Measurements from ENCODE around the gene KRTAP3-1. TPM values are rescaled to one million over a fixed set of nuclear protein-coding genes. Genes with fewer than 3 reads are reported as not detected.

KRTAP3-1 gene
- total and polyA plus RNA-seq, 2 experiments from 2014 or later = not detected

- Mint-ChIP-seq H3K9me3 (peaks cover 3% of the 10 kb centered on the region; the same call in 1 of the 3 replicates), H3K27ac (no peak overlapping the region), H3K27me3 (ENCODE audit: insufficient read depth, low read depth, poor library complexity) (no peaks in the 10 kb centered on the region), H3K36me3 (ENCODE audit: low read depth) (no peaks in the 10 kb centered on the region), H3K4me3 (no peak overlapping the region), H3K4me1 (peaks cover 5% of the 10 kb centered on the region; the same call in 2 of the 3 replicates)
- TF ChIP-seq ZNF331 (CRISPR knock-in tag; IDR thresholded peaks at IDR 0.05; ENCODE audit: low read depth) = no peak
- no peak for TF ChIP-seq NANOG (IDR thresholded peaks at IDR 0.05; ENCODE audit: borderline replicate concordance)
- TF ChIP-seq CREB1 (CRISPR knock-in tag; IDR thresholded peaks at IDR 0.05; ENCODE audit: low read depth) = no peak
- no peak for TF ChIP-seq ZNF114 (CRISPR knock-in tag; IDR thresholded peaks at IDR 0.05)
- TF ChIP-seq, protein P1, sequence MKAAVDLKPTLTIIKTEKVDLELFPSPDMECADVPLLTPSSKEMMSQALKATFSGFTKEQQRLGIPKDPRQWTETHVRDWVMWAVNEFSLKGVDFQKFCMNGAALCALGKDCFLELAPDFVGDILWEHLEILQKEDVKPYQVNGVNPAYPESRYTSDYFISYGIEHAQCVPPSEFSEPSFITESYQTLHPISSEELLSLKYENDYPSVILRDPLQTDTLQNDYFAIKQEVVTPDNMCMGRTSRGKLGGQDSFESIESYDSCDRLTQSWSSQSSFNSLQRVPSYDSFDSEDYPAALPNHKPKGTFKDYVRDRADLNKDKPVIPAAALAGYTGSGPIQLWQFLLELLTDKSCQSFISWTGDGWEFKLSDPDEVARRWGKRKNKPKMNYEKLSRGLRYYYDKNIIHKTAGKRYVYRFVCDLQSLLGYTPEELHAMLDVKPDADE (IDR thresholded peaks at IDR 0.05) = no peak
- Histone ChIP-seq H2AFZ (no peak overlapping the region), H3K4me3 (no peak overlapping the region), H3K79me2 (replicated peaks; ENCODE audit: insufficient read depth) (no peaks in the 10 kb centered on the region), H3K27me3 (ENCODE audit: insufficient read depth) (no peaks in the 10 kb centered on the region), H3K4me2 (no peak overlapping the region), H3K27ac (ENCODE audit: low read depth) (no peak overlapping the region), H3F3A (replicated peaks; ENCODE audit: low read depth) (no peaks in the 10 kb centered on the region), H3K9me2 (ENCODE audit: insufficient read depth) (0 out of 2 replicates have a peak, but pooled peaks cover 3% of the 10 kb centered on the region), H3K4me1 (ENCODE audit: insufficient read depth) (0 out of 2 replicates have a peak, but pooled peaks cover under 1% of the 10 kb centered on the region), H4K20me1 (replicated peaks; ENCODE audit: insufficient read depth) (no peaks in the 10 kb centered on the region), H3K36me3 (ENCODE audit: insufficient read depth) (no peaks in the 10 kb centered on the region)
- no peak for DNase-seq (ENCODE audit: low spot score)
- no peak for ATAC-seq
Measured at GRCh38 chr17:40975516-40975915, 33.4 kb downstream of the KRTAP3-1 start.

DNA sequence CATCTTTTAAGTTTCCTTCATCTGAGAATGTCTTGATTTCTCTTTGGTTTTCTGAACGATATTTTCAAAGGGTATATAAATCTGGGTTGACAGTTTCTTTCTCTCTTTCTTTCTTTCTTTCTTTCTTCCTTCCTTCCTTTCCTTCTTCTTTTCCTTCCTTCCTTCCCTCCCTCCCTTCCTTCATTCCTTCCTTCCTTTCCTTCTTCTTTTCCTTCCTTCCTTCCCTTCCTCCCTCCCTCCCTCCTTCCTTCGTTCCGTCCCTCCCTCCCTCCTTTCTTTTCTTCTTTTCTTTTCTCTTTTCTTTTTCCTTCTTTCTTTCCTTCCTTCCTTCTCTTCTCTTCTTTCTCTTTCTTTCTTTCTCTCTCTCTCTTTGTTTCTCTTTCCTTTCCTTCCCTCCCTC is 34.6 kb downstream of the KRTAP3-1 start:
- Histone ChIP-seq H3K9me2 (ENCODE audit: insufficient read depth) (0 out of 2 replicates have a peak, but pooled peaks cover 3% of the 10 kb centered on the region), H3F3A (replicated peaks; ENCODE audit: low read depth) (no peaks in the 10 kb centered on the region), H4K20me1 (replicated peaks; ENCODE audit: insufficient read depth) (no peaks in the 10 kb centered on the region), H3K79me2 (replicated peaks; ENCODE audit: insufficient read depth) (no peaks in the 10 kb centered on the region), H3K27me3 (ENCODE audit: insufficient read depth) (no peaks in the 10 kb centered on the region), H3K4me3 (no peak overlapping the region), H3K4me1 (ENCODE audit: insufficient read depth) (no peaks in the 10 kb centered on the region), H3K4me2 (no peak overlapping the region), H3K27ac (ENCODE audit: low read depth) (no peak overlapping the region), H2AFZ (no peak overlapping the region), H3K36me3 (ENCODE audit: insufficient read depth) (no peaks in the 10 kb centered on the region)
- H3K36me3 Mint-ChIP-seq (ENCODE audit: low read depth) = no peaks in the 10 kb centered on the region
- H3K9me3 Mint-ChIP-seq = peaks cover 4% of the 10 kb centered on the region; the same call in 1 of the 3 replicates
- no peak overlapping the region for H3K4me3 Mint-ChIP-seq
- DNase-seq (ENCODE audit: low spot score) (no peak), ATAC-seq (no peak)
- H3K27ac Mint-ChIP-seq = no peak overlapping the region
- no peaks in the 10 kb centered on the region for H3K4me1 Mint-ChIP-seq
- no peaks in the 10 kb centered on the region for H3K27me3 Mint-ChIP-seq (ENCODE audit: insufficient read depth, low read depth, poor library complexity)
- TF ChIP-seq ZNF331 (CRISPR knock-in tag; IDR thresholded peaks at IDR 0.05; ENCODE audit: low read depth) = no peak
- no peak for TF ChIP-seq JUNB (IDR thresholded peaks at IDR 0.05; ENCODE audit: unreplicated experiment)
- no peak for TF ChIP-seq NANOG (IDR thresholded peaks at IDR 0.05; ENCODE audit: borderline replicate concordance)
- TF ChIP-seq EZH2phosphoT487 (IDR thresholded peaks at IDR 0.05; ENCODE audit: unreplicated experiment) = no peak
- TF ChIP-seq ZNF462 (CRISPR knock-in tag; IDR thresholded peaks at IDR 0.05) = no peak
- no peak for TF ChIP-seq ZNF114 (CRISPR knock-in tag; IDR thresholded peaks at IDR 0.05)
- TF ChIP-seq, protein P2, sequence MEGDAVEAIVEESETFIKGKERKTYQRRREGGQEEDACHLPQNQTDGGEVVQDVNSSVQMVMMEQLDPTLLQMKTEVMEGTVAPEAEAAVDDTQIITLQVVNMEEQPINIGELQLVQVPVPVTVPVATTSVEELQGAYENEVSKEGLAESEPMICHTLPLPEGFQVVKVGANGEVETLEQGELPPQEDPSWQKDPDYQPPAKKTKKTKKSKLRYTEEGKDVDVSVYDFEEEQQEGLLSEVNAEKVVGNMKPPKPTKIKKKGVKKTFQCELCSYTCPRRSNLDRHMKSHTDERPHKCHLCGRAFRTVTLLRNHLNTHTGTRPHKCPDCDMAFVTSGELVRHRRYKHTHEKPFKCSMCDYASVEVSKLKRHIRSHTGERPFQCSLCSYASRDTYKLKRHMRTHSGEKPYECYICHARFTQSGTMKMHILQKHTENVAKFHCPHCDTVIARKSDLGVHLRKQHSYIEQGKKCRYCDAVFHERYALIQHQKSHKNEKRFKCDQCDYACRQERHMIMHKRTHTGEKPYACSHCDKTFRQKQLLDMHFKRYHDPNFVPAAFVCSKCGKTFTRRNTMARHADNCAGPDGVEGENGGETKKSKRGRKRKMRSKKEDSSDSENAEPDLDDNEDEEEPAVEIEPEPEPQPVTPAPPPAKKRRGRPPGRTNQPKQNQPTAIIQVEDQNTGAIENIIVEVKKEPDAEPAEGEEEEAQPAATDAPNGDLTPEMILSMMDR (conservative IDR thresholded peaks at IDR 0.05; ENCODE audit: low read depth in 2 of 2) = no peak
- TF ChIP-seq STAT1 (IDR thresholded peaks at IDR 0.05; ENCODE audit: unreplicated experiment) = no peak
